ENCODE results near the gene SMG6.

- TF ChIP-seq POLR2A (IDR thresholded peaks at IDR 0.05; ENCODE audit: low read depth, low read length) (no peak), JUN (IDR thresholded peaks at IDR 0.05; ENCODE audit: borderline replicate concordance, insufficient read depth, insufficient read length, low read depth) (no peak), POLR2AphosphoS5 (IDR thresholded peaks at IDR 0.05; ENCODE audit: insufficient read depth, low read depth, low read length) (no peak), MYC (IDR thresholded peaks at IDR 0.05; ENCODE audit: low read depth, low read length) (no peak), FOS (IDR thresholded peaks at IDR 0.05; ENCODE audit: borderline replicate concordance, insufficient read depth, low read length) (no peak)
- TF ChIP-seq, protein P1, sequence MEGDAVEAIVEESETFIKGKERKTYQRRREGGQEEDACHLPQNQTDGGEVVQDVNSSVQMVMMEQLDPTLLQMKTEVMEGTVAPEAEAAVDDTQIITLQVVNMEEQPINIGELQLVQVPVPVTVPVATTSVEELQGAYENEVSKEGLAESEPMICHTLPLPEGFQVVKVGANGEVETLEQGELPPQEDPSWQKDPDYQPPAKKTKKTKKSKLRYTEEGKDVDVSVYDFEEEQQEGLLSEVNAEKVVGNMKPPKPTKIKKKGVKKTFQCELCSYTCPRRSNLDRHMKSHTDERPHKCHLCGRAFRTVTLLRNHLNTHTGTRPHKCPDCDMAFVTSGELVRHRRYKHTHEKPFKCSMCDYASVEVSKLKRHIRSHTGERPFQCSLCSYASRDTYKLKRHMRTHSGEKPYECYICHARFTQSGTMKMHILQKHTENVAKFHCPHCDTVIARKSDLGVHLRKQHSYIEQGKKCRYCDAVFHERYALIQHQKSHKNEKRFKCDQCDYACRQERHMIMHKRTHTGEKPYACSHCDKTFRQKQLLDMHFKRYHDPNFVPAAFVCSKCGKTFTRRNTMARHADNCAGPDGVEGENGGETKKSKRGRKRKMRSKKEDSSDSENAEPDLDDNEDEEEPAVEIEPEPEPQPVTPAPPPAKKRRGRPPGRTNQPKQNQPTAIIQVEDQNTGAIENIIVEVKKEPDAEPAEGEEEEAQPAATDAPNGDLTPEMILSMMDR (IDR thresholded peaks at IDR 0.05; ENCODE audit: extremely low read depth in 1 of 2, insufficient read depth in 1 of 2, low read depth in 1 of 2, low read length in 2 of 2), result no peak
Measured at GRCh38 chr17:2125013-2125535, 178.5 kb downstream of the SMG6 start.
